HepG2 (cell line): Measurements from ENCODE around the gene ZKSCAN1.

Source experiments
- PHF8 ChIP-seq: sonication (generic); formaldehyde crosslinking; IDR thresholded peaks from 2 replicates; pipeline ENCODE4 v1.5.0; 2020; ENCODE audit warnings: missing genetic modification reagents
- RARA ChIP-seq: IDR thresholded peaks from 2 replicates; pipeline ENCODE4 v1.6.1; 2016; ENCODE audit warnings: missing genetic modification reagents, missing compliant biosample characterization
- ZSCAN22 ChIP-seq: sonication (generic); formaldehyde crosslinking; IDR thresholded peaks from 2 replicates; pipeline ENCODE4 v1.4.0; 2020; ENCODE audit warnings: mild to moderate bottlenecking, missing genetic modification reagents
- TF ChIP-seq, protein P1 (sequence below): IDR thresholded peaks from 2 replicates; pipeline ENCODE4 v1.6.1; 2018; ENCODE audit warnings: missing genetic modification reagents
- TF ChIP-seq, protein P2 (sequence below): sonication (generic); formaldehyde crosslinking; IDR thresholded peaks from 2 replicates; pipeline ENCODE4 v1.5.0; 2020; ENCODE audit warnings: mild to moderate bottlenecking, missing genetic modification reagents, moderate library complexity
- TF ChIP-seq, protein P3 (sequence below): sonication (generic); formaldehyde crosslinking; IDR thresholded peaks from 2 replicates; pipeline ENCODE4 v1.5.0; 2020; ENCODE audit warnings: missing genetic modification reagents
- TF ChIP-seq, protein P4 (sequence below): sonication (generic); formaldehyde crosslinking; IDR thresholded peaks from 2 replicates; pipeline ENCODE4 v1.5.1; 2020; ENCODE audit warnings: missing genetic modification reagents, mild to moderate bottlenecking, borderline replicate concordance

DNA sequence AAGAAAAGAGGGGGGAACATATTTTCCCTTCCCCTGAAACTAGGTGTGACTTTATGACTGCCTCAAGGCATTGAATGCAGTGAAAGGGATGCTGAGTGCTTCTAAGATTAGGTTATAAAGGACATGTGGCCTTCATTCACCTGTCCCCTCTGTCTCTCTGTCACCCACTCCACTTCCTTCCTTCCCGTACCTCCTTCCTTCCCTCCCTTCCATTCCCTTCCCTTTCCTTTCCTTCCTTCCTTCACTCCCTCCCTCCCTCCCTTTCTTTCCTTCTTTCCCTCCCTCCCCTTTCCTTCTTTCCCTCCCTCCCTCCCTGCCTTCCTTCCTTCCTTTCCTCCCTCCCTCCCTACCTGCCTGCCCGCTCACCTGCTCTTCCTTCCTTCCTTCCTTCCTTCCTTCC is 4.5 kb upstream of the ZKSCAN1 start:
- no peak for TF ChIP-seq PHF8
- TF ChIP-seq, protein P1, sequence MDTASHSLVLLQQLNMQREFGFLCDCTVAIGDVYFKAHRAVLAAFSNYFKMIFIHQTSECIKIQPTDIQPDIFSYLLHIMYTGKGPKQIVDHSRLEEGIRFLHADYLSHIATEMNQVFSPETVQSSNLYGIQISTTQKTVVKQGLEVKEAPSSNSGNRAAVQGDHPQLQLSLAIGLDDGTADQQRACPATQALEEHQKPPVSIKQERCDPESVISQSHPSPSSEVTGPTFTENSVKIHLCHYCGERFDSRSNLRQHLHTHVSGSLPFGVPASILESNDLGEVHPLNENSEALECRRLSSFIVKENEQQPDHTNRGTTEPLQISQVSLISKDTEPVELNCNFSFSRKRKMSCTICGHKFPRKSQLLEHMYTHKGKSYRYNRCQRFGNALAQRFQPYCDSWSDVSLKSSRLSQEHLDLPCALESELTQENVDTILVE (CRISPR knock-in tag): no peak
- no peak for TF ChIP-seq ZSCAN22 (CRISPR knock-in tag)
- TF ChIP-seq, protein P2, sequence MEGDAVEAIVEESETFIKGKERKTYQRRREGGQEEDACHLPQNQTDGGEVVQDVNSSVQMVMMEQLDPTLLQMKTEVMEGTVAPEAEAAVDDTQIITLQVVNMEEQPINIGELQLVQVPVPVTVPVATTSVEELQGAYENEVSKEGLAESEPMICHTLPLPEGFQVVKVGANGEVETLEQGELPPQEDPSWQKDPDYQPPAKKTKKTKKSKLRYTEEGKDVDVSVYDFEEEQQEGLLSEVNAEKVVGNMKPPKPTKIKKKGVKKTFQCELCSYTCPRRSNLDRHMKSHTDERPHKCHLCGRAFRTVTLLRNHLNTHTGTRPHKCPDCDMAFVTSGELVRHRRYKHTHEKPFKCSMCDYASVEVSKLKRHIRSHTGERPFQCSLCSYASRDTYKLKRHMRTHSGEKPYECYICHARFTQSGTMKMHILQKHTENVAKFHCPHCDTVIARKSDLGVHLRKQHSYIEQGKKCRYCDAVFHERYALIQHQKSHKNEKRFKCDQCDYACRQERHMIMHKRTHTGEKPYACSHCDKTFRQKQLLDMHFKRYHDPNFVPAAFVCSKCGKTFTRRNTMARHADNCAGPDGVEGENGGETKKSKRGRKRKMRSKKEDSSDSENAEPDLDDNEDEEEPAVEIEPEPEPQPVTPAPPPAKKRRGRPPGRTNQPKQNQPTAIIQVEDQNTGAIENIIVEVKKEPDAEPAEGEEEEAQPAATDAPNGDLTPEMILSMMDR (CRISPR knock-in tag): no peak
- TF ChIP-seq, protein P3, sequence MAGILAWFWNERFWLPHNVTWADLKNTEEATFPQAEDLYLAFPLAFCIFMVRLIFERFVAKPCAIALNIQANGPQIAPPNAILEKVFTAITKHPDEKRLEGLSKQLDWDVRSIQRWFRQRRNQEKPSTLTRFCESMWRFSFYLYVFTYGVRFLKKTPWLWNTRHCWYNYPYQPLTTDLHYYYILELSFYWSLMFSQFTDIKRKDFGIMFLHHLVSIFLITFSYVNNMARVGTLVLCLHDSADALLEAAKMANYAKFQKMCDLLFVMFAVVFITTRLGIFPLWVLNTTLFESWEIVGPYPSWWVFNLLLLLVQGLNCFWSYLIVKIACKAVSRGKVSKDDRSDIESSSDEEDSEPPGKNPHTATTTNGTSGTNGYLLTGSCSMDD: no peak
- no peak for TF ChIP-seq RARA
- TF ChIP-seq, protein P4, sequence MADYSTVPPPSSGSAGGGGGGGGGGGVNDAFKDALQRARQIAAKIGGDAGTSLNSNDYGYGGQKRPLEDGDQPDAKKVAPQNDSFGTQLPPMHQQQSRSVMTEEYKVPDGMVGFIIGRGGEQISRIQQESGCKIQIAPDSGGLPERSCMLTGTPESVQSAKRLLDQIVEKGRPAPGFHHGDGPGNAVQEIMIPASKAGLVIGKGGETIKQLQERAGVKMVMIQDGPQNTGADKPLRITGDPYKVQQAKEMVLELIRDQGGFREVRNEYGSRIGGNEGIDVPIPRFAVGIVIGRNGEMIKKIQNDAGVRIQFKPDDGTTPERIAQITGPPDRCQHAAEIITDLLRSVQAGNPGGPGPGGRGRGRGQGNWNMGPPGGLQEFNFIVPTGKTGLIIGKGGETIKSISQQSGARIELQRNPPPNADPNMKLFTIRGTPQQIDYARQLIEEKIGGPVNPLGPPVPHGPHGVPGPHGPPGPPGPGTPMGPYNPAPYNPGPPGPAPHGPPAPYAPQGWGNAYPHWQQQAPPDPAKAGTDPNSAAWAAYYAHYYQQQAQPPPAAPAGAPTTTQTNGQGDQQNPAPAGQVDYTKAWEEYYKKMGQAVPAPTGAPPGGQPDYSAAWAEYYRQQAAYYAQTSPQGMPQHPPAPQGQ: no peak
